Measurements from ENCODE around the gene MLEC.

MLEC gene, protein sequence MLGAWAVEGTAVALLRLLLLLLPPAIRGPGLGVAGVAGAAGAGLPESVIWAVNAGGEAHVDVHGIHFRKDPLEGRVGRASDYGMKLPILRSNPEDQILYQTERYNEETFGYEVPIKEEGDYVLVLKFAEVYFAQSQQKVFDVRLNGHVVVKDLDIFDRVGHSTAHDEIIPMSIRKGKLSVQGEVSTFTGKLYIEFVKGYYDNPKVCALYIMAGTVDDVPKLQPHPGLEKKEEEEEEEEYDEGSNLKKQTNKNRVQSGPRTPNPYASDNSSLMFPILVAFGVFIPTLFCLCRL

DNA sequence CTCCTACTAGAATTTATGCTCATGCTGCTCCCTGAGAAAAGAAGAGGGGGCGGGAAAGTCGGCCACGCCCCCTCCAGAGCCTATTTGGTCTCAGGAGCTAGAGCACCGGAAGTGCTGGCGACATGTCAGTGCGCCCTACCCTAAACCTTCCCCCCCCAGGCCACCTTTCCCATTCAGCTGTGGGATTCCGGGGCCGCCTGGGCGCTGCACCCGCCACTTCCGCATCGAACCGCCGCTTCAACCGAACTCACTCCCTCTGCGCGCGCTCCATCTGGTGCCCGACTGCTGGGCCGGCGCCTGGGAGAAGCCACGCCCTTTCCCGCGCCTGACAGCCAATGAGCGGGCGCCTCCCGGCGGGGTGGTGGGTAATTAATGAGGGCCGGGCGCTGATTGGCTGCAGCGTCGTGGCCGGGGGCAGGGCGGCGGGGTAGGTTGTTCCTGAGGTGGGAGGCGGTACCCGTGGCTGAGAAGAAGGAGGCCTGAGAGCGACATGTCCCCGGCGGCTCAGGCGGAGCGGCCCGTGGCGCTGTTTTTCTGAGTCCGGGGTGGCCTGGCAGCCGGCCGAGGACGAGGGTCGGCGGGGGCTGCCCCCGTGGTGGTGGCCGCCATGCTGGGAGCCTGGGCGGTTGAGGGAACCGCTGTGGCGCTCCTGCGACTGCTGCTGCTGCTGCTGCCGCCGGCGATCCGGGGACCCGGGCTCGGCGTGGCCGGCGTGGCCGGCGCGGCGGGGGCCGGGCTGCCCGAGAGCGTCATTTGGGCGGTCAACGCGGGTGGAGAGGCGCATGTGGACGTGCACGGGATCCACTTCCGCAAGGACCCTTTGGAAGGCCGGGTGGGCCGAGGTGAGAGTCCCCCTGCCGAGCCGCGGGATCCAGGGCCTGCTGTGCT, at the start of gene MLEC:
MLEC (plus strand) TSS at position 460 of the 888 bp plus-strand sequence; CDS start at position 608, 148 bp downstream.
- peak; percentile 100 for DNase-seq (ENCODE audit: low spot score)

DNA sequence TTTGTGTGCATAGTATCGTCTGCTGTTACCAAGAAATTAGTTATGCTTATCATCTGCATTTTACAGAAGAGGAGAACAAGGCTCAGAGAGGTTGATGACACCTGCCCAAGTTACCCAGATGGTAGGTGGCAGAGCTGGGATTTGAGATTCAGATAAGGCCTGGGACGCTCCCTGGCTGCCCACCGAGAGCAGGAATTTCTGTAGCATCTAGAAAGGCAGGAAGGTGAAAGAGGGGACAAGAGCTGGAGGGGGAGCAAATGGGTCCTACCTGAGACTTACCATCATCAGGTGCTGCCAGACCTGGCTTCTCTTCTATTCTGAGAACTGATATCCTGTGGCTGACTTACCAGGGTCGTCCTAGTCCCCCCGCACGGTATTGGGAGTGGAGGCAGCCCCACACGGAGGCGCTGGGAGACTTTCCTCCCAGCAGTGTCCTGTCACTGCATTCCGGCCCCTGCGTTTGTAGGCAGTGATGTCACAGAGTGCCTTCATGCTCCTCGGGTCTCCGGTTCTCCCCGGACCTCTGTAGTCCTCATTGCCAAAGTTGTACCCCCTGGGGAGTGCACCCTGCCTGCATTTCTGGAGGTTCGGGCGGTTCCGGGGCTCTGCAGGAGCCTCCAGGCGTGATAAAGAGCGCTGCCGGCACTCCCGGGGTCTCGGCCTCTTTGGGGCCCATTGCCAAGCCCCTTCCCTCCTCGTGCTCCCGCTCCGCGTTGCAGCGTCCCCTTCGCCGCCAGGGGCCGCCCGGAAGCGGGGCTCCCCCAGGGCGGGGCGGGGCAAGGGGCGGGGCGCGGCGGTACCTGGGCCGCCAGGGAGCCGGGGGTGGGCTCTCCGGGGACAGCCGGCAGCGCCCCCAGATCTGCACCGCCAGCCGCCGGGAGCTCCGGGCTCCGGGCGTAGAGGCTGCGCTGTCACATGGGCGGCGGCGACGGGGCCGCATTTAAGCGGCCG, 46.9 kb upstream of the MLEC start, which contains the start of gene CABP1:
CABP1 (plus strand) TSS at position 856 of the 951 bp plus-strand sequence; CDS start at position 916, 60 bp downstream.
- DNase-seq (ENCODE audit: low spot score) = no peak

DNA sequence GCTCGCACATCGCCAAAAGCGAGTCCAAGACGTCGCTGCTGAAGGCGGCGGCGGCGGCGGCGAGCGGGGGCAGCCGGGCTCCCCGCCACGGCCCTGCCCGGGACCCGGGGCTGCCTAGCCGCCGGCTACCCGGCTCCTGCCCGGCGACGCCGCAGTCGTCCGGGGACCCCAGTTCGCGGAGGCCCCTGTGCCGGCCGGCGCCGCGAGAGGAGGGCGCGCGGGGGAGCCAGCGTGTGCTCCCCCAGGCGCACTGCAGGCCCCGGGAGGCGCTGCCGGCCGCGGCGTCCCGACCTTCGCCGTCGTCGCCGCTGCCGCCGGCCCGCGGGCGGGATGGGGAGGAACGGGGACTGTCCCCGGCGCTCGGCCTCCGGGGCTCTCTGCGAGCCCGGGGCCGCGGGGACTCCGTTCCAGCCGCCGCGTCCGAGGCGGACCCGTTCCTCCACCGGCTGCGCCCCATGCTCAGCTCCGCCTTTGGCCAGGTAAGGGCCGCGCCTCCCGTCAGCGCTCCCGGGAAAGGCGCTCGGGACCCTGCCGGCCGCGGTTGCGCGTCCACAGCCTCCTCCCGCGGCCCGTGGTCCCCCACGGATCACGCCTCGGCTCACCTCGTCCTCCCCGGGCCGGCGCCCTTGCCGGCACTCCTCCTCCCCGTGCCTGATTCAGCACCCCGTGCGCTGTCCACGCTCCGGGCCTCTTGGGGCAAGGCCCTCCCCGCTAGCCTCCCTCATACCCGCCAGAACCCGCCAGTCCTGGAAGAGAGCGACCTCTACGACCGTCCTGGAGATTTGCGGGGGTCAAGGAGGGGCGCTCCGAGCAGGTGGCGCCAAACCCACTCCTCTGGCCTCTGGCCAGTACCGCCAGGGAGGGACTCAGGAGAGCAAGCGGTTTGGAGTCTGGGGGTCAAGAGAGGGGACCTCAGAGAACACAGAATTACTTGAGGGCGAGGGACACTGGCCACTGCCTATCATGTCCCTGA, 45.8 kb upstream of the MLEC start:
- peak; percentile 54 for DNase-seq (ENCODE audit: low spot score)

DNA sequence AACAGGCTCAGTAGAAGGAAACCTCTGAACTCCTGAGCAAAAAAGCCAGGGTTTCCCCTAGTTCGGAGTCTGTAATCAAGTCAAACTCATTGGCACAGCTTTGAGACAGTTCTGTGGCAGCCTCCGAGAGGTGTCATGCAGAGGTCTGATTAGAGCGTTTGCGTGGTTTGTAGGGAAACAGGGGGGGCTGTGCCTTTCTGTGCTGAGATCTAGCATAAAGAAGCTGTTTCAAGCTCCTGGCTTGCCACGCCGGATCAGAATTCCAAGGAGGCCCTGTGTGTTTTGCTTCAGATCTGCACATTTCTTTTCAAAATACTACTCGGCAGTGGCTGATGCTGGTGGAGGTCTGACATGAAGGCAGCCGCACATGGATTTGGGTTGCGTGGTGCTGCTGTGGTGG, 44.8 kb upstream of the MLEC start:
- DNase-seq (ENCODE audit: low spot score) = no peak

DNA sequence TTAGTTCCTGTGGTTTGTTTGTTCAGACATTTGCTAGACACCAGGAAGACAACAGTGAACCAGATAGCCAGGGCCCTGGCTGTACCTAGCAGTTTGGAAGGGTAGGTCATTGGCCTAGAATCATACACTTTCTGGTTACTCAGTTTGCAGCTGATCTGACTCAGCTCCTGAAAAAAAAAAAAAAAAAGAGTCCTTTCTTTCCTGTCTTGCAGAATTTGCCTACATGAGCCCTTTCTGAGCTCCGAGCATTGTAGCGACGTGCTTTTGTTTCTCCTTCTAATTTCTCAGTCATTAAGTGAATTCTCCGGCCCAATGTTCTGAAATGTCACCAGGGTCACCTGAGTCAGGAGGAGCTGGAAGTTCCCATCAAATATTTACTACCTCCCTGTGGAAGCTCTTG, 44.1 kb upstream of the MLEC start:
- no peak for DNase-seq (ENCODE audit: low spot score)

DNA sequence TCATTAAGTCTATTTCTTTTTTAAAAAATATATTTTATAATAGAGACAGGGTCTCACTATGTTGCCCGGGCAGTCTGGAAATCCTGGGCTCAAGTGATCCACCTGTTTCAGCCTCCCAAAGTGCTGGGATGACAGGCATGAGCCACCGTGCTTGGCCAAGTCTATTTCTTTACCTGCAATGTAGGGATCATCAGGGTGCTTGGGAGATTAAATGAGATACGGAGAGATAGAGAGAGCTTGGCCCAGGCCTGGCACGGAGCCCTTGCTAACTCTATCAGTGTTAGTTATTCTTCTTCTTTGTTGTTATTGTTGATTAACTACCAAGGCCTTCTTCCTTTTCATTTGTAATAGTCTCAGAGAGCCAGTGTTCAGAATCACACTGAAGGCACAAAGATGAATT, 43.4 kb upstream of the MLEC start:
- DNase-seq (ENCODE audit: low spot score) = no peak

DNA sequence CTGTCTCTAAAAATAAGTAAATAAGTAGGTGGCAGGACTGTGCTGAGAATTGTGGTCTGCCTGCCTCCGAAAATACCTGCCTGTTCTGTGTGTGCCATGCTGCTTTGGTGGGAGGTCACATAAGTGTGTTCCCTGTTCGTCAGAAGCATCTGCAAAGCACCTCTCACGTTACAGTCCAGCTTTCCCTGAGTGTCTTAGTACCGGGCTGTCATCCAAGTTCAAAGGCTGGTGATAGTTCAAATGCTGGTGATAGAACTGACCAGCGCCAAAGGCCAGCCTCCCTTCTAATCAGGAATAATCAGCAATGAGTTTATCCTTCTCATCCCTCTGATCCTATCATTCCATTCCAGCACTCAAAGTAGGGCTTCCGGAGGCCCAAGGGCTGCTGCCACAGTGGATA, 40.9 kb upstream of the MLEC start:
- no peak for DNase-seq (ENCODE audit: low spot score)

DNA sequence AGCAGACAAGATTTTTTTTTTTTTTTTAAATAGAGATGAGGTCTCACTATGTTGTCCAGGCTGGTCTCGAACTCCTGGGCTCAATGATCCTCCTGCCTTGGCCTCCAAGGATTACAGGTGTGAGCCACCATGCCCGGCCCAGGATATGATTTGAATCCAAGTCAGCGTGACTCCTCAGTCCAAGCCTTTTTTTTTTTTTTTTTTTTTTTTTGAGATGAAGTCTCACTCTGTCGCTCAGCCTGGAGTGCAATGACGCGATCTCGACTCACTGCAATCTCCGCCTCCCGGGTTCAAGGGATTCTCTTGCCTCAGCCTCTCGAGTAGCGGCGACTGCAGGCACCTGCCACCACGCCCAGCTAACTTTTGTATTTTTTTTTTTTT, 39.6 kb upstream of the MLEC start:
- no peak for DNase-seq (ENCODE audit: low spot score)

DNA sequence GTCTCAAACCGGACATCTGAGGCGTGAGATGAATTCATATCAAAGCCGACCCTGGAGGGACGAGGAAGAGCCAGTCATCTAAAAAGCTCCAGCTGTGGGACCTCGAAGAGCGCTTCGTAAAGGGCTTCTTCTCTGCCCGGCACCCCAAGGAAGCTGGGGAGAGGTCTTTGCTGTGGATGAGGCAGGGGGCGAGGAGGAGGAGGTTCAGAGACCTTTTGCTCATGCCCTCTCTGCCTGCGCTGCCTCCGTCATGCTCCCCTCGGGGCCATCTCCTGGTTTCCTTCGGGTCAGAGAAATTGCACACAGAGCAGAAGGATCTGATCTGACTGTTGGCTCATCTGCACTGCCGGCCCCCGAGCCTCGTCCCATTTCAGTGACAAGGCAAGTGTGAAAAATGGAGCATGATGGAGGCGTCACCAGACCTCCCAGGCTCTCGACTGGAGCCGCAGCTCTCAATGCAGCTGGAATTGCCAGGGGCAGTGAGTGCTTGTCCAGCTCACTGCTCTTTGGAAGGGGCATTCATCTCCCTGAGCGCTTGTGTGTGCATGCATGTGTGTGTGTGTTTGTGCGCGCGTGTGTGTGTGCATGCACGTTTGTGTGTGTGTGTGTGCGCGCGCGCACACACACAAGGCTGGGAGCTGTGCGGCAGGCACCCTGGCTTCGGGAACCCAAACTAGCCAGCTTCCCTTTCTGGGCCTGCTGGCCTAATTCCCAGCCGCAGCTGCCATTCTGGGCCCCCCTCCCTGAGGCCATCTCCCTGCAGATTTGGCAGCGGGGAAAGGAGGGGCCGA, 37.3 kb upstream of the MLEC start:
- DNase-seq (ENCODE audit: low spot score) = no peak

DNA sequence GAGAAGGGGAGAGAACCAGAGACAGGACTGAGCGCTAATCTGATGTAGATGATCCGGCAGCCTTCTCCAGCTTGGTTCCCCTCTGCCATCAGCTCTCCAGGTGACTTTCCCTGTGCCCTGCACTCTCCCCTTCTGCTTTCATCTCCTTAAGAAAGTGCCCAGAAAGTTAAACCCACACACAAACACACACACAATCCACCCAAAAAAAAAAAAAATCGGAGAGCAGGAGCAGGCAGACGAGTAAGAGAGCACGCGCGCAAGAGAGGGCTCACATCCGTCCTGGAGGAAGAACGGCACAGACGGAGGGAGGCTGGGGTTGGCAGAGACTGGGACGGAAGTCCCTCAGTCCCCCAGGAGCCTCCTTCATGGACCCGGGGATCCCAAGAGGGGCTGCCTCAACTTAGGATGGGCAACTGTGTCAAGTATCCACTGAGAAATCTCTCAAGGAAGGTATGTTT, 36.7 kb upstream of the MLEC start:
- DNase-seq (ENCODE audit: low spot score) = no peak

DNA sequence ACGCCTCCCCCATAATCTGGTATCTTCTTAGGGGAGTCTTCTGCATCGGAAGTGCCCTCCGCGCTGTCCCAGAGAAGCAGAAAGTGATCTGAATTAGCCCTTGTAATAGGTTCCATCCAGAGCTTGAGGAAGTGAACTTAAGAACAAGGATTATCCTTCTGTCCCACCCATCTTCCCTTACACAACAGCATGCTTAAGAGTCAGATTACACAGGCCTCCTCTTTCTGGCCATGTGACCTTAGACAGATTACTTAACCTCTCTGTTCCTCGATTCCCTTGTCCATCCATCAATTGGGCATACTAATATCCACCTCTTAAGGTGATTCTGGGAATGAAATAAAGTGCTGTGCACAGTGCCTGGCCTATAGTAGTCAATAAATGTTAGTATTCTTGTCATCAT, 35.1 kb upstream of the MLEC start:
- no peak for DNase-seq (ENCODE audit: low spot score)

DNA sequence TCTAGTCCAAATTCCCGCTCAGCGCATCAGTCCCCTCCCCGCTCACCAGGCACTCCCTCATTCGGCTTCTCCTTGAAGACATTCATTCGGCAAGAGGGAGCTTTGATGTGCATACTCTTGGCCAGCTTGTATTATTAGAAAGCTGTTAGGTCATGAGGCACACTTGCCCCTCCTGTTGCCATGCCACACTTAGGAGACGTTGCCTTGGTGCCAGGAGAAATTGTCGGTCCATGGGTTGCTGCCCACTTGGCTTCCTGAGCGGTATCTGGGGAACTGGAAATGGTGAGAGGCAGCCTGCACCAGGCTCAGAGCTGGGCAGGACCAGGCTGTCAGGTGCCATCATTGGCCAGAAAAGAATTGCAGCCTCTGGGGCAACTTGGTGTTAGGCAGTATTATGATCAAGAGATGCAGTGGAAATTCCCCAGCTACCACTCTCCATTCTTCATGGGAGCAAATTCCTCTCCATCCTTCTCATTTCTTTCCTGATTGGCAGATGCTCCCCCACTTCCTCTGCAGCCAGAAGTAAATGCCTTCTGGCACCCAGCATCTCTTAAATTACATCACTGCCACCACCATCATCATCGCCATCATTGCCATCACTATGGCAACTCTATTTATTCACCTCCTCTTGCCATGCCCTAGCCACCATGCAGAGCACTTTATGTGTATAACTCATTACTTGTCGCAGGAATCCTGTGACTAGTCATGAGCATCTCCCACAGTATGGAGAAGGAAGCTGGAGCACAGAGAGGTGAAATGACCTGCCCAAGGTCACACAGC, 34.1 kb upstream of the MLEC start:
- DNase-seq (ENCODE audit: low spot score) = no peak

DNA sequence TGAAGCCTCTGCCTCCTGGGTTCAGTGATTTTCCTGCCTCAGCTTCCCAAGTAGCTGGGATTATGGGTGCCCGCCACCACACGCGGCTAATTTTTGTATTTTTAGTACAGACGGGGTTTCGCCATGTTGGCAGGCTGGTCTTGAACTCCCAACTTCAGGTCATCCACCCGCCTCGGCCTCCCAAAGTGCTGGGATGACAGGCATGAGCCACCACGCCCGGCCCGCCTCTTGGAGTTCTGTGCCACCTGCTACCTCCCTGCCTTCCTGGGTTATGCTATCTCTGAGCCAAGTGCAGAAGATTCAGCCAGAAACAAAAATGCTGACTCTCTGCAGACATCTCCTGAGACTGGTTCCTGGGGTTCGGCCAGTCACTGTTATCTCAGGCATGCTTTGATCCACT, 33.3 kb upstream of the MLEC start:
- no peak for DNase-seq (ENCODE audit: low spot score)

DNA sequence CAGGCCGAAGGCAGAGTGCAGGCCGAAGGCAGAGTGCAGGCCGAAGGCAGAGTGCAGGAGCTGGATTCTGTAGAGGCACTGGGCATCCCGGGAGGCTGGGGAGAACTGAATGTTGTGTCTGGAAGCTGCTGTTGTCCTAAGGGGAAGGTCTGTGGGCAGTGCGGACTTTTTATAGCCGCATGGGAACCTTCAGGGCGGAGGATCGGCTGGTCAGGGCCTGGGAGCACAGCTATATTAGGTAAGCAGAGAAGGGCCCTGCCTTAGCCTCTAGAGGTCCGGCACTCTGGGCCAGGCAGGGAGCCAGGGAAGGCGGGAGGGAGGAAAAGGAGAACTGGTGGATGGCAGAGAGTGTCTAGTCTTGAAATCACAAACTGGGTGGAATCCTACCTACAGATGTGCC, 32.3 kb upstream of the MLEC start:
- no peak for DNase-seq (ENCODE audit: low spot score)

DNA sequence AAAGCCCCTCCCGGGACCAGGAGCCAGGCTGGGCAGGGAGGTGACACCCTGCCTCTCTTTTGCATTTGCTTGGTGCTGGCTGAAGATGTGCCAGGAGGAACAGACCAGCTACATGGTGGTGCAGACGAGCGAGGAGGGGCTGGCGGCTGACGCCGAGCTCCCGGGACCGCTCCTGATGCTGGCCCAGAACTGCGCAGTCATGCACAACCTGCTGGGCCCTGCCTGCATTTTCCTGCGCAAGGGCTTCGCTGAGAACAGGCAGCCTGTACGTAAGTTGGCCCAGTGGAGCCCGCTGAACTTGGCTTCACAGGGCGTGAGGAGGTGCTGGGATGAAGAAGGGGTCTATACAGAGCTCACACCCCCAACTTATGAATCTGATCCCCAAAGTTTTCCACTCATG, 30.9 kb upstream of the MLEC start:
- DNase-seq (ENCODE audit: low spot score) = no peak

DNA sequence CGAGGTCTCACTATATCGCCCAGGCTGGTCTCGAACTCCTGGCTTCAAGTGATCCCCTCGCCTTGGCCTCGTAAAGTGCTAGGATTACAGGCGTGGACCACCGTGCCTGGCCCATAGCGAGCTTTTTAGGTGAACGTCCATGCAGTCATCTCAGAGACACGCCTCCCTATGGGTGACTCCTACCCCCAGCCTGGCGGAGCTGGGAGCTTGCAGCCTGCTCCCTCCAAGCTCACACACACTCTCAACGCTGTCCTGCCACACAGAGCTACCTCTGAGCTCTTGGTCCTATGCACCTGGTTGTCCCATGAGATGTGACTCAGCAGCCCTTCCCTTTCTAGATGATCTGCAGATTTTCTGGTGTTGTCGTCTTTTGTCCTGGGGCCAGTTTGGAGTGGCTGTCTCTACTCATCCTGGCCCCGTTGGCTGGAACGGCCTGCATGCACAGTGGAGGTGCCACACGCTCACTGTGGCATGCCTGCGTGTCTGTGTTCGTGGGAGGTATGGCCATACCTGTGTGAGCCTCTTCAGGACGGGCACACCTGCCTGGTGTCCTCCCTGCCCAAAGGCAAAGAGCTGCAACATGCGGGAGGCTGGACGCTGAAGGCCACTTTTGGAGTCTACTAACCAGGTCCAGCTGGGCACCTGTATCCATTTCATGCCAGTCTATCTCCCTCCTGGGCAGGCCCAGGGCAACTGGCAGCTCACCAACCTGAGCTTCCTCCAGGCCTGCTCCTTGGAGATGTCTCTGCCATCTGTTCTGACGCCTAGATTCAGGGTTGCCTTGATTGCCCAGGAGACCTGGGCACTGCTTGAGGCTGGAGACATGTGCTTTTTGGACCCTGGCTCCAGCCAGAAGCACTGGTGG, 28.4 kb upstream of the MLEC start:
- no peak for DNase-seq (ENCODE audit: low spot score)

DNA sequence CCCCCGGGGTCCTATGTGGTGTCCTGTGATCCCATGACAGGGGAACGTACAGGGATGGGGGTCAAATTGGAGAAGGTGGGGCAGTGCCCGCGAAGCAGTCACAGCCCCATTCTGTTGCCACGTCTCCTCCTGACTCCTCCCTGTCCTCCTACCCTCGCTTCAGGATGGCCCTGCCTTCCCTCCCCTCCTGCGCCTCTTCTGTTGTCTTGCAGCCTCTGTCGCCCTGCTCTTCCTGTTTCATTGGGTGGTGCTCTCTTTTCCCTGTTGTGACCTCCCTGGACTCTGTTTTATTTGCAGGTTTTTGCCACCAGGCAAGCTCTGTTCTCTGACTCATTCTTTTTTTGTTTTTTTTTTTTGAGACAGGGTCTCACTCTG, 27.8 kb upstream of the MLEC start:
- DNase-seq (ENCODE audit: low spot score) = no peak

DNA sequence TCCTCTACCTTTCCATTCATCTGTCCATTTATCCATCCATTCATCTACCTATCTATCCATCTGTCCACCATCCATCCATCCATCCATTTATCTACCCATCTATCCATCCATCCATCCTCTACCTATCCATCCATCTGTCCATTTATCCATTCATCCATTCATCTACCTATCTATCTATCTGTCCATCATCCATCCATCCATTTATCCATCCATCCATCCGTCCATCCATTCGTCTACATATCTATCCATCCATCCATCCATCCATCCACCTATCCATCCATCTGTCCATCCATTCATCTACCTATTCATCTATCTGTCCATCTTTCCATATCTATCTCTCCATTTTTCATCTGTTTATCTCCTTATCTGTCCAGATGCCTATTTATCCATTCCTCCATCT, 25.5 kb upstream of the MLEC start:
- DNase-seq (ENCODE audit: low spot score) = no peak

Measured in hepatic stellate cell (primary cell).